Hepatocyte (in vitro differentiated cells): ENCODE data around the gene C12orf56. TPM values are rescaled to one million over a fixed set of nuclear protein-coding genes. Genes with fewer than 3 reads are reported as not detected.

Experiments used
- DNase-seq: peaks from one replicate; pipeline ENCODE4 v3.0.0-alpha.2; 2016; ENCODE audit warnings: low spot score
- H2AFZ ChIP-seq: fragments of 200-600 bp; sonication (generic); 2 replicates; pipeline ENCODE4 v1.6.0; 2016; ENCODE audit warnings: antibody characterized with exemption, mild to moderate bottlenecking
- H3K27ac ChIP-seq: fragments of 200-600 bp; sonication (generic); 2 replicates; pipeline ENCODE4 v1.5.1; 2016; ENCODE audit warnings: mild to moderate bottlenecking
- H3K27me3 ChIP-seq: fragments of 200-600 bp; sonication (generic); 2 replicates; pipeline ENCODE4 v1.6.1; 2016
- H3K36me3 ChIP-seq: fragments of 200-600 bp; sonication (generic); replicated peaks from 2 replicates; pipeline ENCODE4 v1.5.1; 2016; ENCODE audit warnings: low read depth; ENCODE audit not compliant: insufficient read depth
- H3K4me1 ChIP-seq: fragments of 200-600 bp; sonication (generic); 2 replicates; pipeline ENCODE4 v1.5.1; 2016; ENCODE audit warnings: mild to moderate bottlenecking, moderate library complexity; ENCODE audit not compliant: insufficient read depth
- H3K4me2 ChIP-seq: fragments of 200-600 bp; sonication (generic); 2 replicates; pipeline ENCODE4 v1.6.0; 2016
- H3K4me3 ChIP-seq: fragments of 200-600 bp; sonication (generic); 2 replicates; pipeline ENCODE4 v1.5.1; 2016; ENCODE audit warnings: mild to moderate bottlenecking
- H3K79me2 ChIP-seq: fragments of 200-600 bp; sonication (generic); 2 replicates; pipeline ENCODE4 v1.6.0; 2017; ENCODE audit warnings: mild to moderate bottlenecking
- H3K9me2 ChIP-seq: fragments of 200-600 bp; sonication (generic); replicated peaks from 2 replicates; pipeline ENCODE4 v1.6.0; 2017; ENCODE audit warnings: mild to moderate bottlenecking; ENCODE audit not compliant: insufficient read depth
- H3K9me3 ChIP-seq: fragments of 200-600 bp; sonication (generic); 2 replicates; pipeline ENCODE4 v1.5.1; 2016; ENCODE audit warnings: low read depth, mild to moderate bottlenecking
- H4K20me1 ChIP-seq: fragments of 200-600 bp; sonication (generic); 2 replicates; pipeline ENCODE4 v1.6.0; 2016; ENCODE audit warnings: mild to moderate bottlenecking; ENCODE audit not compliant: insufficient read depth, poor library complexity, severe bottlenecking
- EZH2 ChIP-seq: fragments of 200-600 bp; sonication (generic); IDR thresholded peaks from 2 replicates; pipeline ENCODE4 v1.6.1; 2016; ENCODE audit warnings: antibody characterized with exemption, mild to moderate bottlenecking, borderline replicate concordance
- polyA plus RNA-seq: library from polyadenylated mRNA; unstranded; fragments of >200 nt; fragmentation: Nextera tagmentation; extraction: Ambion mirVana; gene quantifications from 2 replicates; pipeline ENCODE4 v1.2.1, GENCODE V29; 2016
- small RNA-seq: library from RNA; depleted of rRNA; stranded (forward); fragments of <200 nt; gene quantifications from one replicate; pipeline ENCODE3, GENCODE V24; 2014
- total RNA-seq: library from RNA; depleted of rRNA; stranded (reverse); fragments of >200 nt; gene quantifications from 2 replicates; pipeline ENCODE4 v1.2.3, GENCODE V29; 2014
- TF ChIP-seq, protein P1 (sequence below): fragments of 200-600 bp; sonication (generic); IDR thresholded peaks from 2 replicates; pipeline ENCODE4 v1.5.1; 2016; ENCODE audit warnings: antibody characterized with exemption, mild to moderate bottlenecking; ENCODE audit not compliant: poor library complexity

The C12orf56 gene
- total and polyA plus RNA-seq, 2 experiments from 2014 or later = 0.20 to 1.4 TPM

DNA sequence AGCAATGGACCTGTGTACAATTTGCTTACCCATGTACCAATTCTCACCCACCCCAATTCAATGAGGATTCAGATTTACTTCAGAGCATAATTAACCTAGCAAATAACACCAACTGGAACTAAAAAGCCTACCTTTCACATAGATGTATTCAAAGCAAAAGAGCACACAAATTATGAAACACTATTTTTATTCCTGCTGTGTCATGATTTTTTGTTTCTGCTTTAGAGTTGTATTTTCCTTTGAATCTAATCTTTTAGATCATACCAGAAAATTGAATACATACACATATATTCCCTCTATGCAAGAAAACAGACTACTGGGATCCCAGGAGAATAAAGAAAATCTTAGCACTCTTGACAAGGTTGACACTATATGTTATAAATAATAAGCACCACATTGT lies 174.3 kb downstream of the C12orf56 start:
- DNase-seq = no peak
- no peak overlapping the region for H3K4me3 ChIP-seq
- H3K4me2 ChIP-seq = no peak overlapping the region
- peaks cover 13% of the 10 kb centered on the region for H3K79me2 ChIP-seq
- no peaks in the 10 kb centered on the region for H3K36me3 ChIP-seq
- H4K20me1 ChIP-seq = no peaks in the 10 kb centered on the region
- H3K27ac ChIP-seq = no peak overlapping the region
- no peaks in the 10 kb centered on the region for H3K27me3 ChIP-seq
- H3K9me3 ChIP-seq = no peaks in the 10 kb centered on the region
- no peaks in the 10 kb centered on the region for H3K9me2 ChIP-seq
- H3K4me1 ChIP-seq = peaks cover 11% of the 10 kb centered on the region
- no peak overlapping the region for H2AFZ ChIP-seq
- TF ChIP-seq EZH2 = no peak
- TF ChIP-seq, protein P1, sequence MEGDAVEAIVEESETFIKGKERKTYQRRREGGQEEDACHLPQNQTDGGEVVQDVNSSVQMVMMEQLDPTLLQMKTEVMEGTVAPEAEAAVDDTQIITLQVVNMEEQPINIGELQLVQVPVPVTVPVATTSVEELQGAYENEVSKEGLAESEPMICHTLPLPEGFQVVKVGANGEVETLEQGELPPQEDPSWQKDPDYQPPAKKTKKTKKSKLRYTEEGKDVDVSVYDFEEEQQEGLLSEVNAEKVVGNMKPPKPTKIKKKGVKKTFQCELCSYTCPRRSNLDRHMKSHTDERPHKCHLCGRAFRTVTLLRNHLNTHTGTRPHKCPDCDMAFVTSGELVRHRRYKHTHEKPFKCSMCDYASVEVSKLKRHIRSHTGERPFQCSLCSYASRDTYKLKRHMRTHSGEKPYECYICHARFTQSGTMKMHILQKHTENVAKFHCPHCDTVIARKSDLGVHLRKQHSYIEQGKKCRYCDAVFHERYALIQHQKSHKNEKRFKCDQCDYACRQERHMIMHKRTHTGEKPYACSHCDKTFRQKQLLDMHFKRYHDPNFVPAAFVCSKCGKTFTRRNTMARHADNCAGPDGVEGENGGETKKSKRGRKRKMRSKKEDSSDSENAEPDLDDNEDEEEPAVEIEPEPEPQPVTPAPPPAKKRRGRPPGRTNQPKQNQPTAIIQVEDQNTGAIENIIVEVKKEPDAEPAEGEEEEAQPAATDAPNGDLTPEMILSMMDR = no peak

Small RNA genes lying within 50 kb of the gene (small RNA-seq; reads per million reads assigned to genes)
- gene RF01210 (not detected), gene RNU5A-7P (not detected)

Other genes starting within 250 kb of the C12orf56 start
- gene KICS2, start 168.5 kb downstream of the C12orf56 start, total RNA-seq = 6.3 and 6.8 TPM in 2 replicates
- gene KICS2, start 168.5 kb downstream of the C12orf56 start, polyA plus RNA-seq = 1.3 and 1.6 TPM in 2 replicates
- gene XPOT, start 13.6 kb upstream of the C12orf56 start, total RNA-seq = 66.1 and 69.0 TPM in 2 replicates
- 38.7 and 42.7 TPM in 2 replicates for gene XPOT, start 13.6 kb upstream of the C12orf56 start, polyA plus RNA-seq
- gene TBK1, start 61.4 kb upstream of the C12orf56 start, total RNA-seq = 24.0 and 26.1 TPM in 2 replicates
- gene TBK1, start 61.4 kb upstream of the C12orf56 start, polyA plus RNA-seq = 15.4 and 22.2 TPM in 2 replicates
- 20.0 and 22.3 TPM in 2 replicates for gene RASSF3, start 219.7 kb upstream of the C12orf56 start, total RNA-seq
- gene RASSF3, start 219.7 kb upstream of the C12orf56 start, polyA plus RNA-seq = 5.1 and 7.8 TPM in 2 replicates